SJSA1 (cell line): ENCODE data around the gene GOLGA1. TPM values are rescaled to one million over a fixed set of nuclear protein-coding genes. Genes with fewer than 3 reads are reported as not detected.
"Not testable (repeated sequence)": the region's sequence is repeated elsewhere in the genome, so short reads cannot be mapped to it uniquely, and the experiment has no call there.

ENCODE experiments used
- DNase-seq, 2 experiments: peaks; one replicate each; pipeline ENCODE4 v3.0.0-alpha.2; 2015 to 2020; ENCODE audit warnings: low spot score in 2 of 2, low read depth in 1 of 2
- H3K27ac ChIP-seq: fragments of 250-450 bp; sonication (Bioruptor Pico); 2 replicates; pipeline ENCODE4 v1.5.1; 2020; ENCODE audit warnings: mild to moderate bottlenecking, moderate library complexity
- H3K27me3 ChIP-seq: fragments of 250-450 bp; sonication (Bioruptor Pico); replicated peaks from 2 replicates; pipeline ENCODE4 v1.5.1; 2020; ENCODE audit warnings: mild to moderate bottlenecking, moderate library complexity
- H3K36me3 ChIP-seq: fragments of 250-450 bp; sonication (Bioruptor Pico); 2 replicates; pipeline ENCODE4 v1.5.1; 2020; ENCODE audit warnings: mild to moderate bottlenecking
- H3K4me1 ChIP-seq: fragments of 250-450 bp; sonication (Bioruptor Pico); replicated peaks from 2 replicates; pipeline ENCODE4 v1.6.1; 2021; ENCODE audit warnings: mild to moderate bottlenecking
- H3K4me3 ChIP-seq: fragments of 250-450 bp; sonication (Bioruptor Pico); 2 replicates; pipeline ENCODE4 v1.5.1; 2020; ENCODE audit warnings: mild to moderate bottlenecking
- H3K9me3 ChIP-seq: fragments of 250-450 bp; sonication (Bioruptor Pico); replicated peaks from 2 replicates; pipeline ENCODE4 v1.5.1; 2020; ENCODE audit warnings: mild to moderate bottlenecking
- total RNA-seq: library from RNA; depleted of rRNA; stranded (reverse); fragments of >200 nt; shearing (Covaris generic); gene quantifications from 2 replicates; pipeline ENCODE4 v1.2.3, GENCODE V29; 2014

The GOLGA1 gene
- total RNA-seq, 1 experiment from 2014 or later: 7.6 TPM

GRCh38 chr9:124840300-124840833 is 100.5 kb downstream of the GOLGA1 start:
- no peak for DNase-seq
- Histone ChIP-seq H3K27ac (no peak overlapping the region), H3K4me3 (no peak overlapping the region), H3K36me3 (no peaks in the 10 kb centered on the region), H3K4me1 (peaks cover 1% of the 10 kb centered on the region), H3K9me3 (no peaks in the 10 kb centered on the region), H3K27me3 (no peaks in the 10 kb centered on the region)

- Histone ChIP-seq H3K4me3 (no peak overlapping the region), H3K27me3 (no peaks in the 10 kb centered on the region), H3K27ac (no peak overlapping the region), H3K9me3 (no peaks in the 10 kb centered on the region), H3K4me1 (peaks cover 8% of the 10 kb centered on the region), H3K36me3 (no peaks in the 10 kb centered on the region)
- no peak for DNase-seq
These were observed 101.1 kb downstream of the GOLGA1 start for GRCh38 chr9:124839612-124840299.

GRCh38 chr9:124838567-124839275 is 102.2 kb downstream of the GOLGA1 start:
- H3K9me3 ChIP-seq, H3K27me3 ChIP-seq, DNase-seq, H3K4me3 ChIP-seq, H3K36me3 ChIP-seq, H3K27ac ChIP-seq: not testable (repeated sequence)
- peaks cover 14% of the 10 kb centered on the region for H3K4me1 ChIP-seq

- not testable (repeated sequence) for H3K4me3 ChIP-seq, DNase-seq, H3K27me3 ChIP-seq, H3K9me3 ChIP-seq, H3K27ac ChIP-seq, H3K36me3 ChIP-seq
- H3K4me1 ChIP-seq: peaks cover 16% of the 10 kb centered on the region
These were observed 102.8 kb downstream of the GOLGA1 start for GRCh38 chr9:124838132-124838531.

- Histone ChIP-seq H3K9me3 (no peaks in the 10 kb centered on the region), H3K27me3 (no peaks in the 10 kb centered on the region), H3K36me3 (no peaks in the 10 kb centered on the region), H3K27ac (no peak overlapping the region), H3K4me3 (no peak overlapping the region), H3K4me1 (peaks cover 23% of the 10 kb centered on the region)
- DNase-seq: peak in 1 of 2 experiments; percentile 42
These were observed 105.8 kb downstream of the GOLGA1 start for GRCh38 chr9:124835026-124835557.

GRCh38 chr9:124834591-124834990 is 106.3 kb downstream of the GOLGA1 start:
- Histone ChIP-seq H3K4me1 (peaks cover 23% of the 10 kb centered on the region), H3K9me3 (no peaks in the 10 kb centered on the region), H3K27ac (no peak overlapping the region), H3K4me3 (no peak overlapping the region), H3K36me3 (no peaks in the 10 kb centered on the region), H3K27me3 (no peaks in the 10 kb centered on the region)
- no peak for DNase-seq

GRCh38 chr9:124831642-124832364 is 109.1 kb downstream of the GOLGA1 start:
- Histone ChIP-seq H3K4me1 (peaks cover 23% of the 10 kb centered on the region), H3K36me3 (no peaks in the 10 kb centered on the region), H3K27ac (no peak overlapping the region), H3K9me3 (no peaks in the 10 kb centered on the region), H3K4me3 (no peak overlapping the region), H3K27me3 (no peaks in the 10 kb centered on the region)
- no peak for DNase-seq

GRCh38 chr9:124830593-124830992 is 110.3 kb downstream of the GOLGA1 start:
- H3K36me3 ChIP-seq: no peaks in the 10 kb centered on the region

GRCh38 chr9:124829334-124829669 is 111.6 kb downstream of the GOLGA1 start:
- H3K4me1 ChIP-seq: peaks cover 12% of the 10 kb centered on the region
- H3K27ac ChIP-seq: no peak overlapping the region
- no peaks in the 10 kb centered on the region for H3K36me3 ChIP-seq
- H3K4me3 ChIP-seq: no peak overlapping the region
- H3K27me3 ChIP-seq: no peaks in the 10 kb centered on the region
- DNase-seq: no peak
- no peaks in the 10 kb centered on the region for H3K9me3 ChIP-seq

More at GRCh38 chr9:124830593-124830992, 110.3 kb downstream of the GOLGA1 start:
- no peaks in the 10 kb centered on the region for H3K9me3 ChIP-seq
- H3K4me3 ChIP-seq: no peak overlapping the region
- H3K4me1 ChIP-seq: peaks cover 23% of the 10 kb centered on the region
- H3K27ac ChIP-seq: no peak overlapping the region
- H3K27me3 ChIP-seq: no peaks in the 10 kb centered on the region
- DNase-seq: no peak

GRCh38 chr9:124828489-124829333 is 112.2 kb downstream of the GOLGA1 start:
- no peaks in the 10 kb centered on the region for H3K9me3 ChIP-seq
- no peak overlapping the region for H3K4me3 ChIP-seq
- no peaks in the 10 kb centered on the region for H3K36me3 ChIP-seq
- no peak for DNase-seq
- H3K27ac ChIP-seq: no peak overlapping the region
- peaks cover 16% of the 10 kb centered on the region for H3K4me1 ChIP-seq
- H3K27me3 ChIP-seq: no peaks in the 10 kb centered on the region
